Liver (tissue), 3 donors: ENCODE results near the gene TMX2.

Experiments used
- CTCF ChIP-seq: fragments of 150-350 bp; IDR thresholded peaks from 2 replicates; pipeline ENCODE4 v1.5.1; 2017; ENCODE audit warnings: improper control_type of control experiment, low read depth, low read length; ENCODE audit not compliant: missing input control
- FOXA2 ChIP-seq: IDR thresholded peaks from 2 replicates; pipeline ENCODE4 v1.6.1; 2016; ENCODE audit warnings: antibody characterized with exemption
- HNF4A ChIP-seq, 2 donors: conservative IDR thresholded peaks; 2 replicates each; pipeline ENCODE4 v1.6.1; 2016; ENCODE audit warnings: antibody characterized with exemption in 2 of 2, mild to moderate bottlenecking in 2 of 2
- HNF4G ChIP-seq: IDR thresholded peaks from 2 replicates; pipeline ENCODE4 v1.6.1; 2016; ENCODE audit warnings: antibody characterized with exemption
- JUND ChIP-seq, 2 donors: IDR thresholded peaks; 2 replicates each; pipeline ENCODE4 v1.6.1; 2016; ENCODE audit warnings: antibody characterized with exemption in 2 of 2
- MAX ChIP-seq: IDR thresholded peaks from 2 replicates; pipeline ENCODE4 v1.6.1; 2016; ENCODE audit warnings: antibody characterized with exemption
- NR2F2 ChIP-seq: IDR thresholded peaks from 2 replicates; pipeline ENCODE4 v1.6.1; 2016; ENCODE audit warnings: antibody characterized with exemption
- RAD21 ChIP-seq, 2 donors: IDR thresholded peaks; 2 replicates each; pipeline ENCODE4 v1.6.1; 2016; ENCODE audit warnings: antibody characterized with exemption in 2 of 2, mild to moderate bottlenecking in 2 of 2
- RXRA ChIP-seq, 2 donors: IDR thresholded peaks; 2 replicates each; pipeline ENCODE4 v1.6.1; 2017 to 2018; ENCODE audit warnings: antibody characterized with exemption in 2 of 2, mild to moderate bottlenecking in 1 of 2
- SP1 ChIP-seq: IDR thresholded peaks from 2 replicates; pipeline ENCODE4 v1.6.1; 2018; ENCODE audit warnings: antibody characterized with exemption, mild to moderate bottlenecking
- TAF1 ChIP-seq: conservative IDR thresholded peaks from 2 replicates; pipeline ENCODE4 v1.6.1; 2016; ENCODE audit warnings: antibody characterized with exemption, mild to moderate bottlenecking
- ZBTB33 ChIP-seq: IDR thresholded peaks from 2 replicates; pipeline ENCODE4 v1.6.1; 2016; ENCODE audit warnings: antibody characterized with exemption
- TF ChIP-seq, protein P1 (sequence below): IDR thresholded peaks from 2 replicates; pipeline ENCODE4 v1.6.1; 2016; ENCODE audit warnings: antibody characterized with exemption, mild to moderate bottlenecking
- donor health status: healthy.
- donor health status: healthy.

DNA sequence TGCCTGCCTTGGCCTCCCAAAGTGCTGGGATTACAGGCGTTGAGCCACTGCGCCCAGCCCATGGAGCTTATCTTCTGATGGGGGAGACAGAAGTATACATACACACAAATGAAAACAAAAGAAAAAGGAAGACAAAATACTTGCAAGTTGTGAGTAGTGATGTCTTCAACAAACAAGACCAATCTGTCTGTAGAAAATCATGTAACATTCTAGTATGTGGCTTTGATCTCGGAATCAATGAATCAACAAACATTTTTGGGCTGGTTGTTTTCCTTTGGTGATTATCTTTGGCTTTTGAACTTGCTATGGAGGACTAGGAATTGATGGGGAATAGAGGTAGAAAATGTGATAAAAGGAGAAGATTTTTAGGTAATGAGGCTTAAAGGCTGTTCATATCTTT lies 45.8 kb downstream of the TMX2 start:
- TF ChIP-seq, protein P1, sequence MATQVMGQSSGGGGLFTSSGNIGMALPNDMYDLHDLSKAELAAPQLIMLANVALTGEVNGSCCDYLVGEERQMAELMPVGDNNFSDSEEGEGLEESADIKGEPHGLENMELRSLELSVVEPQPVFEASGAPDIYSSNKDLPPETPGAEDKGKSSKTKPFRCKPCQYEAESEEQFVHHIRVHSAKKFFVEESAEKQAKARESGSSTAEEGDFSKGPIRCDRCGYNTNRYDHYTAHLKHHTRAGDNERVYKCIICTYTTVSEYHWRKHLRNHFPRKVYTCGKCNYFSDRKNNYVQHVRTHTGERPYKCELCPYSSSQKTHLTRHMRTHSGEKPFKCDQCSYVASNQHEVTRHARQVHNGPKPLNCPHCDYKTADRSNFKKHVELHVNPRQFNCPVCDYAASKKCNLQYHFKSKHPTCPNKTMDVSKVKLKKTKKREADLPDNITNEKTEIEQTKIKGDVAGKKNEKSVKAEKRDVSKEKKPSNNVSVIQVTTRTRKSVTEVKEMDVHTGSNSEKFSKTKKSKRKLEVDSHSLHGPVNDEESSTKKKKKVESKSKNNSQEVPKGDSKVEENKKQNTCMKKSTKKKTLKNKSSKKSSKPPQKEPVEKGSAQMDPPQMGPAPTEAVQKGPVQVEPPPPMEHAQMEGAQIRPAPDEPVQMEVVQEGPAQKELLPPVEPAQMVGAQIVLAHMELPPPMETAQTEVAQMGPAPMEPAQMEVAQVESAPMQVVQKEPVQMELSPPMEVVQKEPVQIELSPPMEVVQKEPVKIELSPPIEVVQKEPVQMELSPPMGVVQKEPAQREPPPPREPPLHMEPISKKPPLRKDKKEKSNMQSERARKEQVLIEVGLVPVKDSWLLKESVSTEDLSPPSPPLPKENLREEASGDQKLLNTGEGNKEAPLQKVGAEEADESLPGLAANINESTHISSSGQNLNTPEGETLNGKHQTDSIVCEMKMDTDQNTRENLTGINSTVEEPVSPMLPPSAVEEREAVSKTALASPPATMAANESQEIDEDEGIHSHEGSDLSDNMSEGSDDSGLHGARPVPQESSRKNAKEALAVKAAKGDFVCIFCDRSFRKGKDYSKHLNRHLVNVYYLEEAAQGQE: no peak
- TF ChIP-seq CTCF (no peak), RAD21 (IDR thresholded peaks at IDR 0.05) (no peak), MAX (no peak), ZBTB33 (no peak), TAF1 (no peak), HNF4G (no peak), HNF4A (conservative IDR thresholded peaks at IDR 0.05) (no peak), FOXA2 (no peak), JUND (IDR thresholded peaks at IDR 0.05) (no peak), NR2F2 (no peak), RXRA (IDR thresholded peaks at IDR 0.05) (no peak), SP1 (no peak)
